Kidney epithelial cell (primary cell): ENCODE results near the gene DUSP6. TPM values are rescaled to one million over a fixed set of nuclear protein-coding genes. Genes with fewer than 3 reads are reported as not detected.
A peak's percentile ranks its signal among the peaks of the same experiment; 100 is the strongest.

ENCODE experiments used
- DNase-seq: peaks from one replicate; pipeline ENCODE4 v3.0.0-alpha.2; 2010; ENCODE audit warnings: low read depth
- H3K27me3 ChIP-seq: 2 replicates; pipeline ENCODE4 v1.6.0; 2011; ENCODE audit warnings: low read length; ENCODE audit not compliant: control insufficient read depth, insufficient read depth
- H3K36me3 ChIP-seq: 2 replicates; pipeline ENCODE4 v1.5.1; 2011; ENCODE audit warnings: low read length; ENCODE audit not compliant: control insufficient read depth, insufficient read depth
- H3K4me3 ChIP-seq: 2 replicates; pipeline ENCODE4 v1.5.1; 2011; ENCODE audit warnings: low read depth, mild to moderate bottlenecking, control low read depth, low read length
- CTCF ChIP-seq: IDR thresholded peaks from 2 replicates; pipeline ENCODE4 v1.5.1; 2011; ENCODE audit warnings: mild to moderate bottlenecking, moderate library complexity, low read length, control low read depth, inconsistent platforms; ENCODE audit not compliant: insufficient read depth, poor library complexity, severe bottlenecking
- total RNA-seq: library from RNA; depleted of rRNA; stranded (reverse); fragments of >200 nt; gene quantifications from 2 replicates; pipeline ENCODE4 v1.2.3, GENCODE V29; 2015

Gene DUSP6, protein sequence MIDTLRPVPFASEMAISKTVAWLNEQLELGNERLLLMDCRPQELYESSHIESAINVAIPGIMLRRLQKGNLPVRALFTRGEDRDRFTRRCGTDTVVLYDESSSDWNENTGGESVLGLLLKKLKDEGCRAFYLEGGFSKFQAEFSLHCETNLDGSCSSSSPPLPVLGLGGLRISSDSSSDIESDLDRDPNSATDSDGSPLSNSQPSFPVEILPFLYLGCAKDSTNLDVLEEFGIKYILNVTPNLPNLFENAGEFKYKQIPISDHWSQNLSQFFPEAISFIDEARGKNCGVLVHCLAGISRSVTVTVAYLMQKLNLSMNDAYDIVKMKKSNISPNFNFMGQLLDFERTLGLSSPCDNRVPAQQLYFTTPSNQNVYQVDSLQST
- 43.1 and 64.5 TPM in 2 replicates for total RNA-seq

DNA sequence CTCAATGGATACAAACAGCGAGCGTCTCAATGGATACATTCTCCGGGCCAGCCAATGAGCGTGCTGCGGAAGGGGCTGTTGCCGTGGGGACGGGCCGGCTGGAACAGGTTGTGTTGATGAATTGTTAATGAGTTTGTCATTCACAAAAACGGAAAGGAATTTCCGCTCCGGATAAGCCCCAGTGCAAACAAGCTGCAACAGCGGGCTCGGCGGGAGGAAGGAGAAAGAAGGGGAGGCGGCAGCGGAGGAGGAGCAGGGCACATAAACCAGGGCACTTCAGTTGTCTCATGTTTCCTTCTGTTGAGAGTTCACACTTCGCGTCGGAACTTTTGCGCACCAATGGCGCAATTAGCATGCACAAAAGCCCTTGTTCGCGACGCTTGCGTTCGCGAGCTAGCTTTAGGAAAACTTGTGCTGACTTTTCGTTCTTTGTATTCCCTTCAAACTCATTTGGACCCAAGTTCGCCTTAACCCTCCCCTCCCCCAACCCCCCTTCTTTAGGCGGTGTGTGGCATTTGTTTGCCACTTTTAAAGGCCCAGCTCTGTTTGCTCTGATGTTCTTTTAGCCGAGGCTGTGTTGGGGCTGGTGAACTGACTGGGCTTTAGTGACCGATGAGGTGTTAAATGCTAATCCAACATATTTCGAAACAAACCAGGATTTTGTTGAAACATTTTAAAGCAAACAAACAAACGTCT, at the start of gene DUSP6:
DUSP6 (minus strand) TSS at position 10 of the 696 bp plus-strand sequence. CDS start 462 bp downstream, outside the sequence.
- TF ChIP-seq CTCF, result no peak
- Histone ChIP-seq H3K27me3 (no peaks in the 10 kb centered on the region), H3K4me3 (peak within 1 kb of the TSS; percentile 99), H3K36me3 (peaks cover 3% of the 10 kb centered on the region)
- DNase-seq, result peak; percentile 98

- TF ChIP-seq CTCF, result no peak
- Histone ChIP-seq H3K36me3 (no peaks in the 10 kb centered on the region), H3K27me3 (no peaks in the 10 kb centered on the region), H3K4me3 (no peak overlapping the region)
- no peak for DNase-seq
Observed at GRCh38 chr12:89401433-89402058, 49.2 kb upstream of the DUSP6 start.

- no peaks in the 10 kb centered on the region for H3K27me3 ChIP-seq
- no peak overlapping the region for H3K4me3 ChIP-seq
- TF ChIP-seq CTCF, result no peak
- no peaks in the 10 kb centered on the region for H3K36me3 ChIP-seq
- no peak for DNase-seq
Observed at GRCh38 chr12:89400415-89400814, 48.1 kb upstream of the DUSP6 start.

GRCh38 chr12:89395712-89396111, 43.4 kb upstream of the DUSP6 start:
- Histone ChIP-seq H3K27me3 (no peaks in the 10 kb centered on the region), H3K4me3 (no peak overlapping the region), H3K36me3 (no peaks in the 10 kb centered on the region)
- DNase-seq, result no peak
- no peak for TF ChIP-seq CTCF

GRCh38 chr12:89393551-89394121, 41.3 kb upstream of the DUSP6 start:
- H3K27me3 ChIP-seq, result no peaks in the 10 kb centered on the region
- H3K36me3 ChIP-seq, result no peaks in the 10 kb centered on the region
- H3K4me3 ChIP-seq, result no peak overlapping the region
- DNase-seq, result no peak
- TF ChIP-seq CTCF, result no peak
